Gastroesophageal sphincter (tissue), 4 donors: ENCODE results near the gene GSC2. TPM values are rescaled to one million over a fixed set of nuclear protein-coding genes. Genes with fewer than 3 reads are reported as not detected.
A peak's percentile ranks its signal among the peaks of the same experiment; 100 is the strongest.

ENCODE experiments used
- ATAC-seq: fragments of 150-250 bp; one replicate; pipeline ENCODE4 v1.9.1; 2016; ENCODE audit warnings: mild to moderate bottlenecking, moderate library complexity
- H3K27ac ChIP-seq, 4 donors: fragments of 200-600 bp; sonication (generic) in 3 of 4; 1 replicate in 3 of 4; 2 replicates in 1 of 4; pipeline ENCODE4 v1.5.1; 2016 to 2019
- H3K27me3 ChIP-seq: fragments of 200-600 bp; sonication (generic); one replicate; pipeline ENCODE4 v1.5.1; 2019
- H3K36me3 ChIP-seq, 2 donors: fragments of 200-600 bp; sonication (generic); one replicate each; pipeline ENCODE4 v1.5.1; 2019; ENCODE audit warnings: control low read depth in 1 of 2
- H3K4me1 ChIP-seq, 3 donors: fragments of 200-600 bp; sonication (generic); 1 replicate in 2 of 3; 2 replicates in 1 of 3; pipeline ENCODE4 v1.5.1; 2016 to 2019; ENCODE audit warnings: control low read depth in 2 of 3
- H3K4me3 ChIP-seq, 2 donors: fragments of 200-600 bp; sonication (generic); one replicate each; pipeline ENCODE4 v1.5.1; 2019; ENCODE audit warnings: mild to moderate bottlenecking in 1 of 2, moderate library complexity in 1 of 2
- H3K9me3 ChIP-seq, 3 donors: fragments of 200-600 bp; sonication (generic); one replicate each; pipeline ENCODE4 v1.5.1; 2017 to 2019; ENCODE audit warnings: control low read depth in 2 of 3
- CTCF ChIP-seq, 4 experiments: fragments of 200-600 bp in 2 of 4; fragments of 450-650 bp in 2 of 4; sonication (generic) in 1 of 4; IDR thresholded peaks; one replicate each; pipeline ENCODE4 v1.5.1; 2017 to 2019; ENCODE audit warnings: antibody characterized with exemption in 4 of 4, mild to moderate bottlenecking in 2 of 4, moderate library complexity in 2 of 4
- EP300 ChIP-seq: sonication (generic); formaldehyde crosslinking; IDR thresholded peaks from one replicate; pipeline ENCODE4 v1.6.1; 2017; ENCODE audit warnings: antibody characterized with exemption, mild to moderate bottlenecking
- POLR2A ChIP-seq, 2 donors: fragments of 450-650 bp; IDR thresholded peaks; one replicate each; pipeline ENCODE4 v1.6.1; 2017; ENCODE audit warnings: antibody characterized with exemption in 2 of 2, mild to moderate bottlenecking in 2 of 2, moderate library complexity in 1 of 2
- POLR2AphosphoS5 ChIP-seq: sonication (generic); formaldehyde crosslinking; IDR thresholded peaks from one replicate; pipeline ENCODE4 v1.6.1; 2017; ENCODE audit warnings: antibody characterized with exemption
- WGBS, 2 donors: methylation state at CpG; one replicate each; pipeline ENCODE4 v1.1.5; 2018; ENCODE audit warnings: low coverage in 1 of 2; 5-methylcytosine and 5-hydroxymethylcytosine counted together
- total RNA-seq, 4 donors: library from RNA; depleted of rRNA; stranded (reverse); fragments of >200 nt; gene quantifications; one replicate each; pipeline ENCODE4 v1.1.0, GENCODE V29; 2016

GSC2 gene
- total RNA-seq, 4 donors from 2014 or later, result not detected

- Histone ChIP-seq H3K9me3 (no peaks in the 10 kb centered on the region), H3K36me3 (peaks cover 0 to 10% of the 10 kb centered on the region in 2 donors), H3K4me3 (peak overlapping the region; percentile 76 to 96), H3K27ac (peak overlapping the region; percentile 76 to 99 (median 94)), H3K4me1 (peaks cover 0 to 60% (median 29%) of the 10 kb centered on the region in 3 donors), H3K27me3 (no peaks in the 10 kb centered on the region)
- WGBS, 2 donors, result no CpG with 5 or more reads among the region's 80 CpGs
- TF ChIP-seq EP300 (no peak), POLR2A (IDR thresholded peaks at IDR 0.05) (no peak), POLR2AphosphoS5 (no peak), CTCF (IDR thresholded peaks at IDR 0.05) (peak in 2 of 4 experiments; percentile 8 to 15)
- ATAC-seq, result peak; percentile 47
These were observed 28.1 kb upstream of the GSC2 start for GRCh38 chr22:19178065-19178656.

GRCh38 chr22:19177164-19178064, 27.3 kb upstream of the GSC2 start:
- Histone ChIP-seq H3K9me3 (no peaks in the 10 kb centered on the region), H3K4me3 (peak overlapping the region; percentile 76 to 96), H3K27me3 (no peaks in the 10 kb centered on the region), H3K27ac (peak overlapping the region in 3 of 4 donors; percentile 90 to 99 (median 97)), H3K4me1 (peaks cover 0 to 68% (median 34%) of the 10 kb centered on the region in 3 donors), H3K36me3 (peaks cover 0 to 10% of the 10 kb centered on the region in 2 donors)
- ATAC-seq, result no peak
- TF ChIP-seq CTCF (IDR thresholded peaks at IDR 0.05), result no peak
- 20% methylated on average over 1 of the region's 55 CpGs; no CpG with 5 or more reads in 1 of the 2 donors for WGBS, 2 donors

- Histone ChIP-seq H3K27ac (peak overlapping the region in 1 of 4 donors; percentile 97), H3K4me3 (no peak overlapping the region), H3K4me1 (peaks cover 0 to 74% (median 38%) of the 10 kb centered on the region in 3 donors), H3K9me3 (no peaks in the 10 kb centered on the region), H3K27me3 (no peaks in the 10 kb centered on the region), H3K36me3 (peaks cover 0 to 10% of the 10 kb centered on the region in 2 donors)
- WGBS, 2 donors, result 100% methylated on average over 1 of the region's 12 CpGs; no CpG with 5 or more reads in 1 of the 2 donors
- no peak for ATAC-seq
- no peak for TF ChIP-seq EP300
These were observed 26.6 kb upstream of the GSC2 start for GRCh38 chr22:19176732-19177131.

GRCh38 chr22:19176175-19176643, 26.1 kb upstream of the GSC2 start:
- 40% methylated on average over 6 of the region's 12 CpGs; no CpG with 5 or more reads in 1 of the 2 donors for WGBS, 2 donors
- Histone ChIP-seq H3K27me3 (no peaks in the 10 kb centered on the region), H3K9me3 (no peaks in the 10 kb centered on the region), H3K36me3 (peaks cover 0 to 10% of the 10 kb centered on the region in 2 donors), H3K4me1 (peaks cover 0 to 74% (median 38%) of the 10 kb centered on the region in 3 donors), H3K27ac (peak overlapping the region in 1 of 4 donors; percentile 1), H3K4me3 (no peak overlapping the region)
- no peak for ATAC-seq
- TF ChIP-seq CTCF (IDR thresholded peaks at IDR 0.05) (no peak), POLR2A (IDR thresholded peaks at IDR 0.05) (no peak), POLR2AphosphoS5 (no peak), EP300 (no peak)

GRCh38 chr22:19175602-19176174, 25.6 kb upstream of the GSC2 start:
- peak overlapping the region in 2 of 4 donors; percentile 1 to 28 for H3K27ac ChIP-seq
- peaks cover 0 to 10% of the 10 kb centered on the region in 2 donors for H3K36me3 ChIP-seq
- H3K4me3 ChIP-seq, result no peak overlapping the region
- no peak for ATAC-seq
- no CpG with 5 or more reads among the region's 21 CpGs for WGBS, 2 donors
- H3K4me1 ChIP-seq, result peaks cover 0 to 79% (median 40%) of the 10 kb centered on the region in 3 donors
- no peaks in the 10 kb centered on the region for H3K27me3 ChIP-seq
- TF ChIP-seq CTCF (IDR thresholded peaks at IDR 0.05), result no peak
- no peak for TF ChIP-seq EP300
- no peak for TF ChIP-seq POLR2A (IDR thresholded peaks at IDR 0.05)
- TF ChIP-seq POLR2AphosphoS5, result no peak
- no peaks in the 10 kb centered on the region for H3K9me3 ChIP-seq
